Uterus (tissue), 2 donors: ENCODE results near the gene TRIM66.

Experiments
- POLR2A ChIP-seq, 2 donors: fragments of 450-650 bp; IDR thresholded peaks; one replicate each; pipeline ENCODE4 v1.6.1; 2016; ENCODE audit warnings: antibody characterized with exemption in 2 of 2, mild to moderate bottlenecking in 1 of 2, moderate library complexity in 1 of 2
- TF ChIP-seq, protein P1 (sequence below), 4 experiments: fragments of 200-600 bp in 2 of 4; fragments of 450-650 bp in 2 of 4; sonication (generic) in 2 of 4; IDR thresholded peaks; one replicate each; pipeline ENCODE4 v1.5.1; 2016 to 2019; ENCODE audit warnings: antibody characterized with exemption in 4 of 4, mild to moderate bottlenecking in 2 of 4, moderate library complexity in 1 of 4

DNA sequence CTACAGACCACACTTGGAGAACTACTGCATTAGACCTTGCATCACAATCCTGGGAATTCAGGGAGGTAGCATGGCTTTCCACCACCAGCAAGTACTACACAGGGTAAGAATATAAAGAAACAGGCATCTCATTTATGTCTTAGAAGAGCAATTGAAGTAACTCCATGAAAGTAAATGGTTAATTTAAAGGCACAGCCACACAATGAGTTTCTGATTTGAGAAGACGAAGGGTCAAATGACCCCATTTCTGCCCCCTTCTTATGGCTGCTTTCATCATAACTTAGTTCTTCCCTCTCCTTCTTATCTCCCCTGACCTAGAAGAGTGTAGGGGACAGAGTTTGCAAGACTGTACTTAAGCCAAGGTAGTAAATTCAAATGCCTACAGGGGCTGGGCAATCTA is 6.0 kb downstream of the TRIM66 start:
- TF ChIP-seq, protein P1, sequence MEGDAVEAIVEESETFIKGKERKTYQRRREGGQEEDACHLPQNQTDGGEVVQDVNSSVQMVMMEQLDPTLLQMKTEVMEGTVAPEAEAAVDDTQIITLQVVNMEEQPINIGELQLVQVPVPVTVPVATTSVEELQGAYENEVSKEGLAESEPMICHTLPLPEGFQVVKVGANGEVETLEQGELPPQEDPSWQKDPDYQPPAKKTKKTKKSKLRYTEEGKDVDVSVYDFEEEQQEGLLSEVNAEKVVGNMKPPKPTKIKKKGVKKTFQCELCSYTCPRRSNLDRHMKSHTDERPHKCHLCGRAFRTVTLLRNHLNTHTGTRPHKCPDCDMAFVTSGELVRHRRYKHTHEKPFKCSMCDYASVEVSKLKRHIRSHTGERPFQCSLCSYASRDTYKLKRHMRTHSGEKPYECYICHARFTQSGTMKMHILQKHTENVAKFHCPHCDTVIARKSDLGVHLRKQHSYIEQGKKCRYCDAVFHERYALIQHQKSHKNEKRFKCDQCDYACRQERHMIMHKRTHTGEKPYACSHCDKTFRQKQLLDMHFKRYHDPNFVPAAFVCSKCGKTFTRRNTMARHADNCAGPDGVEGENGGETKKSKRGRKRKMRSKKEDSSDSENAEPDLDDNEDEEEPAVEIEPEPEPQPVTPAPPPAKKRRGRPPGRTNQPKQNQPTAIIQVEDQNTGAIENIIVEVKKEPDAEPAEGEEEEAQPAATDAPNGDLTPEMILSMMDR (IDR thresholded peaks at IDR 0.05) = no peak
- TF ChIP-seq POLR2A (IDR thresholded peaks at IDR 0.05) = no peak
